ENCODE measurements around the gene NIPBL.

Gene NIPBL

DNA sequence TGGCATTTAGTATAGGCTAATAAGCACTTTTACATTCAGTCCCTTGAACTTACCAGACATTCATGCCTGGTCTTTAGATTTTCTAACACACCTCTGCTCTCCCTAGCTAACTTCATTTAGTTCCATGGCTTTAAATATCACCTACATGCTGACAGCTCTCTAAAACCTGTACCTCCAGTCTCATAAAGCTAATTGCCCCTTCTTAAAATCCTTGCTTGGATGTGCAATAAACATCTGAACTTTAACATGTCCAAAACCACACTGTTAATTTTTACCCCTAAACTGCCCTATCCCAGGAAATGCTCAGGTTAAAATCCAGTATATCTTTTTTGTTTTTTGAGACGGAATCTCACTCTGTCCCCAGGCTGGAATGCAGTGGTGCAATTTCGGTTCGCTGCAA lies 232.8 kb downstream of the NIPBL start:
- DNase-seq, result no peak

DNA sequence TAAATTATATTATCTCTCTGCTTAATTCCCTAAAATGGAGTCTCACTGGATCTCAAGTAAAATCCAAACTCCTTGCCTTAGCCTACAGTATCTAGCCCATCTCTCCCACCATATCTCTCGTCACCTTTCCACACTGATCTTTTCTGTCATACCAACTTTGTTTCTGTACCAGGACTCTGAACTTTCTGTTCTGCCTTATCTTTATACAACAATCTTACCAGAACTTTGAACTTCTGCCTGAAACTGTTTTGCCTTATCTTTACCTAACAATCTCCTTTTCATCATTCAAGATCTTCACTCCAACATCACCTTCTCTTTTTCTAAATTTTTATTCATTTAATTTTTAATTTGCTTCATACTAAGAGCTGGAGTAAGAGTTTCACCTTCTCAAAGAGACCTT lies 233.6 kb downstream of the NIPBL start:
- DNase-seq, result no peak

DNA sequence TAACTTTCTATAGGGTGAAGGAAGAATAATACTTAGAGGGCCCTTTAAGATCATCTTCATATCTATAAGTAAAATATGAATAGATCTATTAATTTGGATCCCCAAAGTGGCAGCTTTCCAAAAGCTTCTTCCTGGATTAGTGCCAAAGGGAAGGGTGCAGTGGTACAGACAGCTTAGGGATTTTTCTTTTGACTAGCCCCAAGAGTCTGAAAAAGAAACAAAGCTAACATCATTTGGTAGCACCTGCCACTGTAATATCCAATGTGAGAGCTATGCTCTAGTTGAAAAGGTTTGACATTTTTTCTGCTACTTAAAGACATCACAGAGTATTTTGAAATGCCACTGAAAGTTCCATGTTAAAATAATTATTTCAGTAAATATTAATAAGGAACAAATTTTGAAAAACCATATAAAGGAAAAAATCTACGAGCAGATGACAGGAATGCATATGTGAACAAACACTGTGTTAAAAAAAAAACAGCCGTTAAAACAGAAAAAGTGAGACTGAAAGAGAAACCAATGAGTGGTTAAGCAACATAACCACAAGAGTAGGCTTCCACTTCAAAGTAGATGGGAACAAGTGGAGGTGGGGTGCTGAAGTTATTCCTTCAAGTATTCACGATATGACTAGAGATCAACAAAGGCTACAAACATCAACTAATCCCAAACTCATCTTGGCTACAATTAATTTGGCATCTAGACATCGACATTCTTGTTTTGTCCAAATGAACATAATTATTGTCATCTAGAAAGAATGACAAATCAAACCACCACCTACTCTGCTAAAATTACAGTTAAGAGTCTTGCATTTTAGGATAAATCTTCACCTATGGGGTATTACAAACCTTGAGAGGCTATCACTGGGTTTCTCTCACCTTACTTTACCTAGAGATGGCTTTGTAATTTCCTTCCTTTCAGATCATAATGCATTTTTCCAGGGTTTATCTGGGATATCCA lies 235.1 kb downstream of the NIPBL start:
- peak in 1 of 2 donors; percentile 62 for DNase-seq

GRCh38 chr5:37112383-37112991 lies 235.9 kb downstream of the NIPBL start:
- no peak for DNase-seq

All from bone marrow (tissue), 2 donors.